A549 (cell line): Measurements from ENCODE around the gene TBL1X. TPM values are rescaled to one million over a fixed set of nuclear protein-coding genes. Genes with fewer than 3 reads are reported as not detected.

ENCODE experiments used
- ATAC-seq, 2 experiments: fragments of 200-7000 bp in 1 of 2; fragments of >200 bp in 1 of 2; cut with Nextera tagmentation in 1 of 2; cut with Tn5 transposase in 1 of 2; 3 replicates each; pipeline versions ENCODE4 v1.8.0 to v1.9.1; 2018 to 2020; ENCODE audit warnings: mild to moderate bottlenecking in 1 of 2, moderate library complexity in 1 of 2
- CTCF ChIA-PET: fragments of 300-600 bp; sonication (Branson Sonifier 250); formaldehyde crosslinking; extraction: SDS; loops from one replicate; lab custom pipeline; 2021; ENCODE audit warnings: antibody characterized with exemption, inconsistent platforms; lab: Yijun Ruan, JAX
- POLR2A ChIA-PET: fragments of 350-600 bp; formaldehyde crosslinking; extraction: SDS; loops from one replicate; lab custom pipeline; 2021; ENCODE audit warnings: antibody characterized with exemption, inconsistent platforms; lab: Yijun Ruan, JAX
- DNase-seq, 2 experiments: peaks; one replicate each; pipeline versions ENCODE4 v3.0.0 to v3.0.0-alpha.2; 2011 to 2016; ENCODE audit warnings: low read depth in 1 of 2, low spot score in 1 of 2
- FAIRE-seq: peaks from 2 replicates; lab custom pipeline; 2011; peaks lifted over from hg19 to GRCh38; lab: Jason Lieb, UNC
- H3K27ac ChIP-seq, 2 experiments: fragments of >200 bp; sonication (Bioruptor Twin); formaldehyde crosslinking; 3 replicates each; pipeline ENCODE4 v1.5.1; 2016 to 2017
- H3K4me1 ChIP-seq: fragments of >200 bp; sonication (Bioruptor Twin); formaldehyde crosslinking; 3 replicates; pipeline ENCODE4 v1.6.1; 2016
- H3K4me2 ChIP-seq: fragments of >200 bp; sonication (Bioruptor Twin); formaldehyde crosslinking; 3 replicates; pipeline ENCODE4 v1.6.1; 2016
- H3K4me3 ChIP-seq: fragments of >200 bp; sonication (Bioruptor Twin); formaldehyde crosslinking; 3 replicates; pipeline ENCODE4 v1.5.1; 2016
- H3K9me3 ChIP-seq: fragments of >200 bp; sonication (Bioruptor Twin); formaldehyde crosslinking; 3 replicates; pipeline ENCODE4 v1.6.1; 2016
- CEBPB ChIP-seq, 2 experiments: fragments of >200 bp in 1 of 2; sonication (Bioruptor Twin) in 1 of 2; formaldehyde crosslinking in 1 of 2; IDR thresholded peaks; 2 replicates each; pipeline ENCODE4 v1.6.1; 2012 to 2016
- CTCF ChIP-seq: fragments of >200 bp; sonication (Bioruptor Twin); formaldehyde crosslinking; IDR thresholded peaks from 3 replicates; pipeline ENCODE4 v1.5.1; 2016
- E2F6 ChIP-seq: IDR thresholded peaks from 2 replicates; pipeline ENCODE4 v1.6.1; 2012; ENCODE audit warnings: low read depth, borderline replicate concordance
- ELK1 ChIP-seq: fragments of 150-350 bp; IDR thresholded peaks from 2 replicates; pipeline ENCODE4 v1.6.1; 2014; ENCODE audit warnings: low read depth, mild to moderate bottlenecking, low read length
- FOSL2 ChIP-seq, 2 experiments: fragments of 450-650 bp in 1 of 2; fragments of >200 bp in 1 of 2; sonication (Bioruptor Twin) in 1 of 2; formaldehyde crosslinking; IDR thresholded peaks; 2 replicates each; pipeline versions ENCODE4 v1.5.0 to v1.6.1; 2016 to 2020; ENCODE audit warnings: mild to moderate bottlenecking in 1 of 2, moderate library complexity in 1 of 2
- FOXS1 ChIP-seq: fragments of 250-450 bp; sonication (Bioruptor Pico); IDR thresholded peaks from 2 replicates; pipeline ENCODE4 v1.5.0; 2020; ENCODE audit warnings: mild to moderate bottlenecking, moderate library complexity
- HMGXB4 ChIP-seq: fragments of 250-450 bp; sonication (Bioruptor Pico); IDR thresholded peaks from 2 replicates; pipeline ENCODE4 v1.5.0; 2021; ENCODE audit warnings: mild to moderate bottlenecking, moderate library complexity, borderline replicate concordance
- MAFK ChIP-seq: fragments of 450-650 bp; IDR thresholded peaks from 2 replicates; pipeline ENCODE4 v1.6.1; 2014; ENCODE audit not compliant: partially characterized antibody
- NPAS2 ChIP-seq: fragments of 250-450 bp; sonication (Bioruptor Pico); IDR thresholded peaks from 2 replicates; pipeline ENCODE4 v1.8.0; 2022; ENCODE audit warnings: mild to moderate bottlenecking, moderate library complexity, borderline replicate concordance
- PHF8 ChIP-seq: fragments of 200-600 bp; sonication (generic); IDR thresholded peaks from 2 replicates; pipeline ENCODE4 v1.6.1; 2016; ENCODE audit warnings: low read depth, mild to moderate bottlenecking, antibody characterized with exemption, moderate library complexity, borderline replicate concordance
- RAD21 ChIP-seq, 2 experiments: fragments of >200 bp in 1 of 2; sonication (Bioruptor Twin) in 1 of 2; formaldehyde crosslinking in 1 of 2; IDR thresholded peaks in 1 of 2; conservative IDR thresholded peaks in 1 of 2; 2 replicates in 1 of 2; 3 replicates in 1 of 2; pipeline ENCODE4 v1.6.1; 2012 to 2018; ENCODE audit warnings: inconsistent platforms in 1 of 2
- SMC3 ChIP-seq: fragments of >200 bp; sonication (Bioruptor Twin); formaldehyde crosslinking; IDR thresholded peaks from 3 replicates; pipeline ENCODE4 v1.6.1; 2018; ENCODE audit warnings: inconsistent platforms
- WGBS: methylation state at CpG from one replicate; pipeline ENCODE4 v1.1.6; 2017; ENCODE audit errors: missing lambda C conversion rate; 5-methylcytosine and 5-hydroxymethylcytosine counted together
- polyA plus RNA-seq, 4 experiments: library from polyadenylated mRNA; depleted of rRNA in 3 of 4; stranded (reverse); fragments of >200 nt; fragmentation: RNase III in 1 of 4; extraction: RNeasy Plus Mini Kit Qiagen cat#74134 plus additional on column Dnase treatment in 1 of 4; gene quantifications; 2 replicates in 3 of 4; 3 replicates in 1 of 4; pipeline ENCODE4 v1.2.3, GENCODE V29; 2011 to 2017

TBL1X gene
- polyA plus RNA-seq, 2 of the 4 experiments (the other 2 are of a cell fraction), result 14.6 to 18.0 TPM

- peak; percentile 32; a peak in 1 of 6 replicates for ATAC-seq
- CTCF ChIA-PET, result interaction anchor here (0.8 to 3.8 kb wide), 5 partner anchors 14 to 955 kb away, joined by 3 to 17 read pairs (median 4); no protein-coding TSS in a partner anchor
- 92% methylated on average over 8 of the region's 13 CpGs for WGBS
Measured at GRCh38 chrX:9707306-9708033, 242.6 kb downstream of the TBL1X start.

GRCh38 chrX:9708086-9708485 lies 243.2 kb downstream of the TBL1X start:
- Histone ChIP-seq H3K9me3 (peaks cover 8% of the 10 kb centered on the region; the same call in 2 of the 3 replicates), H3K4me2 (no peak overlapping the region), H3K4me1 (no peaks in the 10 kb centered on the region), H3K27ac (no peak overlapping the region), H3K4me3 (no peak overlapping the region)
- DNase-seq, result no peak
- POLR2A ChIA-PET, result no interaction called here
- WGBS, result 78% methylated on average over 10 of the region's 10 CpGs
- ATAC-seq, result no peak; a peak in 1 of 6 replicates
- CTCF ChIA-PET, result interaction anchor here (0.6 to 3.8 kb wide), 11 partner anchors 8 to 956 kb away, joined by 3 to 17 read pairs (median 3); no protein-coding TSS in a partner anchor
- FAIRE-seq, result no peak
- TF ChIP-seq E2F6 (no peak), CEBPB (IDR thresholded peaks at IDR 0.05) (no peak), HMGXB4 (CRISPR knock-in tag) (no peak), SMC3 (no peak), MAFK (no peak), NPAS2 (no peak), ELK1 (no peak), FOSL2 (IDR thresholded peaks at IDR 0.05) (no peak), FOSL2 (CRISPR knock-in tag; IDR thresholded peaks at IDR 0.05) (no peak)

More at GRCh38 chrX:9707306-9708033, 242.6 kb downstream of the TBL1X start:
- no peak for DNase-seq
- TF ChIP-seq PHF8, result no peak
- no peak for FAIRE-seq
- Histone ChIP-seq H3K4me2 (no peak overlapping the region), H3K4me3 (no peak overlapping the region), H3K9me3 (peaks cover 8% of the 10 kb centered on the region; the same call in 2 of the 3 replicates), H3K4me1 (no peaks in the 10 kb centered on the region), H3K27ac (no peak overlapping the region)
- POLR2A ChIA-PET, result no interaction called here

GRCh38 chrX:9708923-9709553 lies 244.2 kb downstream of the TBL1X start:
- Histone ChIP-seq H3K4me1 (no peaks in the 10 kb centered on the region), H3K4me3 (no peak overlapping the region), H3K9me3 (peaks cover 8% of the 10 kb centered on the region; the same call in 2 of the 3 replicates), H3K27ac (0 out of 6 replicates have a peak overlapping the region, but pooled peaks of 1 of the 2 experiments have one; percentile 53), H3K4me2 (no peak overlapping the region)
- DNase-seq (peak; percentile 64), ATAC-seq (peak; percentile 89 to 97), FAIRE-seq (peak; percentile 96)
- ChIA-PET POLR2A (no interaction called here), CTCF (interaction anchor here (0.7 to 3.8 kb wide), 8 partner anchors 9 to 892 kb away, joined by 3 to 17 read pairs (median 4); no protein-coding TSS in a partner anchor)
- TF ChIP-seq RAD21 (conservative IDR thresholded peaks at IDR 0.05 in 1 of 2, IDR thresholded peaks at IDR 0.05 in 1 of 2) (peak; percentile 88 to 93), SMC3 (peak; percentile 87), CTCF (peak; percentile 80), E2F6 (no peak), FOXS1 (no peak)
- WGBS, result 26% methylated on average over 16 of the region's 17 CpGs
